ENCODE measurements around the gene MEIKIN.

The MEIKIN gene

DNA sequence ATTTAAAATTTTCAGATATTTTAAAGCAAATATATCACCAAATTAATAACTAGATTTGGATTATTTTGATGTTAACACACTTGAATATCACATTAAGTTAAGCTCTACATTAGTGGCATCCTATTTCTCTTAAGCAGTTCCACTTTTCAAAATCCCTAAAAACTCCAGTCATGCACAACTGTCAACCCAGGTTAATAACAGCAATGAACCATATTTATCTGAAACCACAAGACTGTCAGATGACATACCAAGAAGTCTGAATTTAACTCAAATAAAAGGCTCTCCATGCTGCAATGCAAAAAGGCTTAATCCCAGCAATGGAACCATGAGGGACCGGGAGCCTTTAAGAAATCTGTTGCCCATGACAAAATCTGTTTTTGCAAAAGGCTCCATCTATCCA lies 176.1 kb downstream of the MEIKIN start:
- no peak overlapping the region for H3K4me3 ChIP-seq (ENCODE audit: low read depth, low read length)
- TF ChIP-seq, protein P1, sequence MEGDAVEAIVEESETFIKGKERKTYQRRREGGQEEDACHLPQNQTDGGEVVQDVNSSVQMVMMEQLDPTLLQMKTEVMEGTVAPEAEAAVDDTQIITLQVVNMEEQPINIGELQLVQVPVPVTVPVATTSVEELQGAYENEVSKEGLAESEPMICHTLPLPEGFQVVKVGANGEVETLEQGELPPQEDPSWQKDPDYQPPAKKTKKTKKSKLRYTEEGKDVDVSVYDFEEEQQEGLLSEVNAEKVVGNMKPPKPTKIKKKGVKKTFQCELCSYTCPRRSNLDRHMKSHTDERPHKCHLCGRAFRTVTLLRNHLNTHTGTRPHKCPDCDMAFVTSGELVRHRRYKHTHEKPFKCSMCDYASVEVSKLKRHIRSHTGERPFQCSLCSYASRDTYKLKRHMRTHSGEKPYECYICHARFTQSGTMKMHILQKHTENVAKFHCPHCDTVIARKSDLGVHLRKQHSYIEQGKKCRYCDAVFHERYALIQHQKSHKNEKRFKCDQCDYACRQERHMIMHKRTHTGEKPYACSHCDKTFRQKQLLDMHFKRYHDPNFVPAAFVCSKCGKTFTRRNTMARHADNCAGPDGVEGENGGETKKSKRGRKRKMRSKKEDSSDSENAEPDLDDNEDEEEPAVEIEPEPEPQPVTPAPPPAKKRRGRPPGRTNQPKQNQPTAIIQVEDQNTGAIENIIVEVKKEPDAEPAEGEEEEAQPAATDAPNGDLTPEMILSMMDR (IDR thresholded peaks at IDR 0.05; ENCODE audit: low read depth, low read length): no peak

DNA sequence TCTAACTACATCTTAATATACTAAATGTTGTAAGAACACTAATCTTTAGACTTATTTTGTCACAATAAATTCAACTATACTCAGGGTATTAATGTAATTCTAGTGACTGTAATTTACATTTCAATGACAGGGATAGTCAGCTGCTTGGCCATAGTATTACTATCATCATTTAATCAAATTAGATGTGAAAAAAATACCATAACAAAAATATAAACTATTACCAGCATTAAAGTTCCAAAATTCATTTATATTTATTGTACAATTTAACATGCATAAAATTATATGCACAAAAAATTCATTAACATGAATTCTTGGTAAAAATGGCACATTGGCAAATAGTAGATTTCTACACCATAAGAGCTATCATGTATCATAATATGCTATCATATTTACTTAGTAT lies 177.6 kb downstream of the MEIKIN start:
- no peak overlapping the region for H3K4me3 ChIP-seq (ENCODE audit: low read depth, low read length)
- TF ChIP-seq, protein P1 (IDR thresholded peaks at IDR 0.05; ENCODE audit: low read depth, low read length): no peak

DNA sequence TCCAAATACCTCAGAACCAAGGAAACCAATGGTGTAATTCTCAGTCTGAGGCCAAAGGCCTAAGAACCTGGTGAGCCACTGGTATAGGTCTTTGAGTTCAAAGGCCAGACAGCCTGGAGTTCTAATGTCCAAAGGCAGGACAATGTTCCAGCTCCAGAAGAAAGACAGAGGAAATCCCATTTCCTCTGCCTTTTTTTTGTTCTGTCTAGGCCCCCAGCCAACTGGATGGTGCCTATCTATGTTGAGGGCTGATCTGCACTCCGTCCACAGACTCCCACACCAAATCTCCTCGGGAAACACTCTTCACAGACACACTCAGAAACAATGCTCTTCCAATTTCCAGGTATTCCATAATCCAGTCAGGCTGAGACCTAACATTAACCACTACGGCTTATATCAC lies 178.8 kb downstream of the MEIKIN start:
- no peak overlapping the region for H3K4me3 ChIP-seq (ENCODE audit: low read depth, low read length)
- TF ChIP-seq, protein P1 (IDR thresholded peaks at IDR 0.05; ENCODE audit: low read depth, low read length): no peak

DNA sequence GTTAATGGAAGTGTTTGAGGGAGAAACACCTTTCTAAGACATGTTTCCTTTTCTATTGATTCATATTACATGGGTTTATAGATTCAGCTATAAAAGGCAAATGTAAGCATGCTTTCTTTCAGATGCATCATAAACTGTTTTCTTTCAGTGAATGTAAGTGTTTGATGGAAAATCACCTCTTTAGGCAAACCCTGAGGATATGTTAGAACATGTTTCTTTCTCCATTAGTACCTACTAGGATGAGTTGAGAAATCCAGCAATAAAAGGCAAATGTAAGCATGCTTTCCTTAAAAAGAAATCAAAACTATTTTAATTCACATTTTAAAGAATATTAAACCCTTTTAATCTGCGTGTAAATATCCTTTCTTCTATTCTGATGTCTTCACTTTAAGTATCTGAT lies 180.2 kb downstream of the MEIKIN start:
- no peak overlapping the region for H3K4me3 ChIP-seq (ENCODE audit: low read depth, low read length)
- TF ChIP-seq, protein P1 (IDR thresholded peaks at IDR 0.05; ENCODE audit: low read depth, low read length): no peak

DNA sequence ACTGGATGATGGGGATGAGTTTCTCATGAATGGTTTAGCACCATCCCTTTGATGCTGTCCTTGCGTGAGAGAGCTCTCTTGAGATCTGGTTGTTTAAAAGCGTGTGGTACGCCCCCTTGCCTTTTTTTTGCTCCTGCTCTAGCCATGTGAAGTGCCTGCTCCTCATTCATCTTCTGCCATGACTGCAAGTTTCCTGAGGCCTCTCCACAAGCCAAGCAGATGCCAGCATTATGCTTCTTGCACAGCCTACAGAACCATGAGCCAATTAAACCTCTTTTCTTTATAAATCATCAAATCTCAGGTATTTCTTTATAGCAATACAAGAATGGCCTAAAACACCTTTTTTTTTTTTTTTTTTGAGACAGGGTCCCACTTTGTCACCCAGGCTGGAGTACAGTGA lies 181.5 kb downstream of the MEIKIN start:
- TF ChIP-seq, protein P1 (IDR thresholded peaks at IDR 0.05; ENCODE audit: low read depth, low read length): no peak
- H3K4me3 ChIP-seq (ENCODE audit: low read depth, low read length): no peak overlapping the region

DNA sequence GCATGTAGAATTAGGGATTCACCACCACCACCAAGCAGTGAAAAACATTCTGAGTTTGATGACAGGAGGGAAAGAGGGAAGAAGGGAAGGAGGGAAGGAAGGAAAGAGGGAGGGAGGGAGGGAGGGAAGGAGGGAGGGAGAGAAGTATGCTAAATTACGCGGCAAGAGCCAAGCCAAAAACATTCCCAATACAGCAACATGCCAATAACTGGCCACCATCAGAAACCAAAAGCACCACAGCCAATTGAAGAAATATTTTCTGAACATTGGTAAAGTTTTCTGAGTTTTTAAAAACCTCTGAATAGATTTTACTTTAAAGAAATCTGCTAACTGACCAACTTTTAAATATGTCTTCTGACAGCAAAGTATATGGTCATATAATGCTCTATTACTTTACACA lies 184.7 kb downstream of the MEIKIN start:
- H3K4me3 ChIP-seq (ENCODE audit: low read depth, low read length): no peak overlapping the region
- TF ChIP-seq, protein P1 (IDR thresholded peaks at IDR 0.05; ENCODE audit: low read depth, low read length): no peak

DNA sequence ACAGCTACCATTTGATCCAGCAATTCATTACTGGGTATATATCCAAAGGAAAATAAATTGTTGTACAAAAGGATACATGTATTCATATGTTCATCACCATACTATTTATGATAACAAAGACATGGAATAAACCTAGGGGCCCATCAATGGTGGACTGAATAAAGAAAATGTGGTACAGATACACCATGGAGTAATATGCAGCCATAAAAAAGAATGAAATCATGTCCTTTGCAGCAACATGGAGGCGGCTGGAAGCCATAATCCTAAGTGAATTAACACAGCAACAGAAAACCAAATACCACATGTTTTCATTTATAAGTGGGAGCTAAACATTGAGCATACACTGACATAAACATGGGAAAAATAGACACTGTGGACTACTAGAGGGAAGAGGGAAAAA lies 185.8 kb downstream of the MEIKIN start:
- TF ChIP-seq, protein P1 (IDR thresholded peaks at IDR 0.05; ENCODE audit: low read depth, low read length): no peak
- H3K4me3 ChIP-seq (ENCODE audit: low read depth, low read length): no peak overlapping the region
